Measurements from ENCODE around the gene UBE3B. TPM values are rescaled to one million over a fixed set of nuclear protein-coding genes. Genes with fewer than 3 reads are reported as not detected.

The UBE3B gene
- total RNA-seq, 1 donor from 2014 or later, result 32.2 TPM

GRCh38 chr12:109532721-109533486 is 55.5 kb downstream of the UBE3B start:
- no peak for TF ChIP-seq POLR2AphosphoS5 (IDR thresholded peaks at IDR 0.05; ENCODE audit: insufficient read depth in 1 of 2, low read depth in 1 of 2)
- TF ChIP-seq POLR2A (IDR thresholded peaks at IDR 0.05), result no peak
- TF ChIP-seq CTCF (IDR thresholded peaks at IDR 0.05), result no peak
- peaks cover 0 to 63% of the 10 kb centered on the region in 2 donors for H3K36me3 ChIP-seq
- no peaks in the 10 kb centered on the region for H3K27me3 ChIP-seq
- H3K27ac ChIP-seq, result no peak overlapping the region
- intact Hi-C loops (cut with DNase I), result no loop called here
- no peaks in the 10 kb centered on the region for H3K4me1 ChIP-seq
- no peak for DNase-seq (ENCODE audit: extremely low spot score in 2 of 2)
- no peak overlapping the region for H3K4me3 ChIP-seq
- no peaks in the 10 kb centered on the region for H3K9me3 ChIP-seq

GRCh38 chr12:109533487-109533740 is 56.0 kb downstream of the UBE3B start:
- TF ChIP-seq POLR2A (IDR thresholded peaks at IDR 0.05) (no peak), CTCF (IDR thresholded peaks at IDR 0.05) (no peak), POLR2AphosphoS5 (IDR thresholded peaks at IDR 0.05; ENCODE audit: insufficient read depth in 1 of 2, low read depth in 1 of 2) (no peak)
- Histone ChIP-seq H3K4me3 (no peak overlapping the region), H3K9me3 (no peaks in the 10 kb centered on the region), H3K4me1 (no peaks in the 10 kb centered on the region), H3K27me3 (no peaks in the 10 kb centered on the region), H3K36me3 (peaks cover 0 to 58% of the 10 kb centered on the region in 2 donors), H3K27ac (no peak overlapping the region)
- DNase-seq (ENCODE audit: extremely low spot score in 2 of 2), result no peak
- intact Hi-C loops (cut with DNase I), result no loop called here

GRCh38 chr12:109534456-109534855 is 57.0 kb downstream of the UBE3B start:
- intact Hi-C loops (cut with DNase I), result no loop called here
- Histone ChIP-seq H3K27ac (no peak overlapping the region), H3K9me3 (no peaks in the 10 kb centered on the region), H3K4me3 (no peak overlapping the region), H3K27me3 (no peaks in the 10 kb centered on the region), H3K4me1 (no peaks in the 10 kb centered on the region), H3K36me3 (peaks cover 0 to 50% of the 10 kb centered on the region in 2 donors)
- DNase-seq (ENCODE audit: extremely low spot score in 2 of 2), result no peak
- TF ChIP-seq POLR2AphosphoS5 (IDR thresholded peaks at IDR 0.05; ENCODE audit: insufficient read depth in 1 of 2, low read depth in 1 of 2) (no peak), POLR2A (IDR thresholded peaks at IDR 0.05) (no peak), CTCF (IDR thresholded peaks at IDR 0.05) (no peak)

GRCh38 chr12:109535231-109535862 is 57.9 kb downstream of the UBE3B start:
- intact Hi-C loops (cut with DNase I), result no loop called here
- no peak for DNase-seq (ENCODE audit: extremely low spot score in 2 of 2)
- Histone ChIP-seq H3K27me3 (no peaks in the 10 kb centered on the region), H3K27ac (no peak overlapping the region), H3K36me3 (peaks cover 0 to 41% of the 10 kb centered on the region in 2 donors), H3K4me1 (no peaks in the 10 kb centered on the region), H3K9me3 (no peaks in the 10 kb centered on the region), H3K4me3 (no peak overlapping the region)
- TF ChIP-seq CTCF (IDR thresholded peaks at IDR 0.05) (no peak), POLR2A (IDR thresholded peaks at IDR 0.05) (no peak), POLR2AphosphoS5 (IDR thresholded peaks at IDR 0.05; ENCODE audit: insufficient read depth in 1 of 2, low read depth in 1 of 2) (no peak)

- H3K36me3 ChIP-seq, result peaks cover 0 to 36% of the 10 kb centered on the region in 2 donors
- no peak for DNase-seq (ENCODE audit: extremely low spot score in 2 of 2)
- no peaks in the 10 kb centered on the region for H3K4me1 ChIP-seq
- H3K4me3 ChIP-seq, result no peak overlapping the region
- intact Hi-C loops (cut with DNase I), result no loop called here
- no peaks in the 10 kb centered on the region for H3K9me3 ChIP-seq
- H3K27me3 ChIP-seq, result no peaks in the 10 kb centered on the region
- TF ChIP-seq POLR2AphosphoS5 (IDR thresholded peaks at IDR 0.05; ENCODE audit: insufficient read depth in 1 of 2, low read depth in 1 of 2) (no peak), CTCF (IDR thresholded peaks at IDR 0.05) (no peak), POLR2A (IDR thresholded peaks at IDR 0.05) (no peak)
- H3K27ac ChIP-seq, result no peak overlapping the region
Observed at GRCh38 chr12:109535863-109536250, 58.4 kb downstream of the UBE3B start.
